RWPE2 (cell line): ENCODE measurements around the gene KAZALD1.
A peak's percentile ranks its signal among the peaks of the same experiment; 100 is the strongest.

Source experiments
- ATAC-seq: fragments of 200-7000 bp; cut with Tn5 transposase; 3 replicates; pipeline ENCODE4 v1.9.1; 2021; ENCODE audit warnings: low read depth
- DNase-seq: peaks from one replicate; pipeline ENCODE4 v3.0.0-alpha.2; 2020; ENCODE audit warnings: low spot score
- H3K27ac ChIP-seq: fragments of 450-650 bp; 2 replicates; pipeline ENCODE4 v1.5.1; 2017; ENCODE audit warnings: mild to moderate bottlenecking; ENCODE audit not compliant: poor library complexity, severe bottlenecking
- H3K27me3 ChIP-seq: fragments of 250-450 bp; sonication (Bioruptor Pico); 2 replicates; pipeline ENCODE4 v1.5.1; 2021; ENCODE audit warnings: mild to moderate bottlenecking, moderate library complexity; ENCODE audit not compliant: insufficient read depth, poor library complexity, severe bottlenecking
- H3K36me3 ChIP-seq: fragments of 250-450 bp; sonication (Bioruptor Pico); 2 replicates; pipeline ENCODE4 v1.5.1; 2020; ENCODE audit warnings: low read depth, mild to moderate bottlenecking, moderate library complexity
- H3K4me1 ChIP-seq: fragments of 250-450 bp; sonication (Bioruptor Pico); 2 replicates; pipeline ENCODE4 v1.5.1; 2021; ENCODE audit warnings: mild to moderate bottlenecking, moderate library complexity; ENCODE audit not compliant: insufficient read depth, poor library complexity, severe bottlenecking
- H3K4me3 ChIP-seq: fragments of 250-450 bp; sonication (Bioruptor Pico); 2 replicates; pipeline ENCODE4 v1.5.1; 2021; ENCODE audit warnings: mild to moderate bottlenecking, moderate library complexity; ENCODE audit not compliant: severe bottlenecking
- H3K9me3 ChIP-seq: fragments of 250-450 bp; sonication (Bioruptor Pico); 2 replicates; pipeline ENCODE4 v1.5.1; 2021; ENCODE audit warnings: mild to moderate bottlenecking, moderate library complexity; ENCODE audit not compliant: severe bottlenecking
- TF ChIP-seq, protein P1 (sequence below): fragments of 450-650 bp; IDR thresholded peaks from one replicate; pipeline ENCODE4 v1.5.1; 2017; ENCODE audit warnings: mild to moderate bottlenecking, moderate library complexity; ENCODE audit not compliant: poor library complexity, severe bottlenecking

KAZALD1 gene

DNA sequence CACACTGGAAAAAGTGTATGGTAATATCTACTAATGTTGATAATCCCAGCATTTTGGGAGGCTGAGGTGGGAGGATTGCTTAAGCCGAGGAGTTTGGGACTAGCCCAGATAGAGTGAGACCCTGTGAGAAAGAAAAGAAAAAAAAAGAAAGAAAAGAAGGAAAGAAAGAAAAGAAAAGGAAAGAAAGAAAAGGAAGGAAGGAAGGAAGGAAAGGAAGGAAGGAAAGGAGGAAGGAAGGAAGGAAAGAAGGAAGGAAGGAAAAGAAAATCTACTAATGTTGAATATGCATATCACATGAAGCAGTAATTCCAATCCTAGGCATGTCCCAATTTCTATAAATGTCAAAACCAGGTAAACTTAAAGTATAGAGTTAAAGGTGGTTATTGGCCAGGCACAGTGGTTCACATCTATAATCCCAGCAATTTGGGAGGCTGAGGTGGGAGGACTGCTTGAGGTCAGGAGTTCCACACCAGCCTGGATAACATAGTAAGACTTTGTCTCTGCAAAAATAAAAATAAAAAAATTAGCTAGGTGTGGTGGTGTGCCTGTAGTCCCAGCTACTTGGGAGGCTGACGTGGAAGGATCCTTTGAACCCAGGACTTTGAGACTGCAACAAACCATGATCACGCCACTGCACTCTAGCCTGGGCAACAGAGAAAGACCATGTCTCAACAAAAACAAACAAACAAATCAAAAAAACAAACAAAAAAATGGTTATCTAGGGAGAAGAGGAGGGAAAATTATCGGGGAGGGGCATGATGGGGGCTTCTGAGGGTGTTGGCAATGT, 5.2 kb upstream of the KAZALD1 start:
- no peak for DNase-seq
- no peaks in the 10 kb centered on the region for H3K9me3 ChIP-seq
- TF ChIP-seq, protein P1, sequence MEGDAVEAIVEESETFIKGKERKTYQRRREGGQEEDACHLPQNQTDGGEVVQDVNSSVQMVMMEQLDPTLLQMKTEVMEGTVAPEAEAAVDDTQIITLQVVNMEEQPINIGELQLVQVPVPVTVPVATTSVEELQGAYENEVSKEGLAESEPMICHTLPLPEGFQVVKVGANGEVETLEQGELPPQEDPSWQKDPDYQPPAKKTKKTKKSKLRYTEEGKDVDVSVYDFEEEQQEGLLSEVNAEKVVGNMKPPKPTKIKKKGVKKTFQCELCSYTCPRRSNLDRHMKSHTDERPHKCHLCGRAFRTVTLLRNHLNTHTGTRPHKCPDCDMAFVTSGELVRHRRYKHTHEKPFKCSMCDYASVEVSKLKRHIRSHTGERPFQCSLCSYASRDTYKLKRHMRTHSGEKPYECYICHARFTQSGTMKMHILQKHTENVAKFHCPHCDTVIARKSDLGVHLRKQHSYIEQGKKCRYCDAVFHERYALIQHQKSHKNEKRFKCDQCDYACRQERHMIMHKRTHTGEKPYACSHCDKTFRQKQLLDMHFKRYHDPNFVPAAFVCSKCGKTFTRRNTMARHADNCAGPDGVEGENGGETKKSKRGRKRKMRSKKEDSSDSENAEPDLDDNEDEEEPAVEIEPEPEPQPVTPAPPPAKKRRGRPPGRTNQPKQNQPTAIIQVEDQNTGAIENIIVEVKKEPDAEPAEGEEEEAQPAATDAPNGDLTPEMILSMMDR, result no peak

DNA sequence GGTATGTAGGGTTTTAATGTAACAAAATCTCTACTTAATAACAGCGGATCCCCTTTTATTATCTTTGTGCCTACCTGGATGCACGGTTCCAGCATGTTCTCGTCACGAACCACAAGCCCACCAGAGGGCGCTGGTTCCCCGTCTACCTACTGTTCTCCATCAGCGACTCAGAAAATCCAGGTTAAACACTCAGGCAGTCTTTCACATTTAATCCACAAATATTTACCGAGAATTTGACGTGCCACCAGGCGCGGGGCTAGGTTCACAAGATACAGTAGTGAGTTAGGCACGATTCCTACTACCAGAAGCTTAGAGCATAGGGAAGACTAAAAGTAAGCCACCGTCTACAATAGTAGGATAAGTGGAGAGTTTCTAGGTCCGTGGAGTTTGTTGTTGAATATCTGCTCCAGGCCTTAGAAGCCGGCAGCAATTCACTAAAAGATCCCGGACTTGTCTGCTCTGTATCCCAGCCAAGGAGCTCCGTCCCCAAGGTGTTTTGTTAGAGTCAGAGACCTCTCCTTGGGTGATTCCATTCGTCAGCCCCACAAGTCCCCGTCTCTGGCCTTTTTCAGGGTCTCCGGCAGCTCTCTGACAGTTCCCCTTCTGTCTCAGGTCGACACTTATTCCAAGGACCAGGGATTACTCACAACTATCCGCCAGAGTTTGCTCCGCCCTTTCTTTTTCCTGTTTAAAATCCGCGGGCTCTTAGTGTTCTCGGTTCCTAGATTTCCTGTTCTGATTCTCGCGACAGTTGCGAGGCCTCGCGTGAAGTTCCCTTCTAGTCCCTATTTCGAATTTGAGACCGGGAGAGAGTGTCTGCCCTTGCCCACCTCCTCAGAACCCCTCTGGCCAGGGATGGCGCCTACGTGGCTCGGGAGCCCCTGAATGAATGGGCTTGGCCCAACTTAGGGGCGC, 1.5 kb upstream of the KAZALD1 start:
- TF ChIP-seq, protein P1, result peak; percentile 97

More for the DNA sequence above, 5.2 kb upstream of the KAZALD1 start:
- Histone ChIP-seq H3K4me1 (peaks cover 12% of the 10 kb centered on the region), H3K27me3 (no peaks in the 10 kb centered on the region), H3K36me3 (peaks cover 17% of the 10 kb centered on the region), H3K27ac (no peak overlapping the region), H3K4me3 (no peak overlapping the region)
- ATAC-seq, result no peak

DNA sequence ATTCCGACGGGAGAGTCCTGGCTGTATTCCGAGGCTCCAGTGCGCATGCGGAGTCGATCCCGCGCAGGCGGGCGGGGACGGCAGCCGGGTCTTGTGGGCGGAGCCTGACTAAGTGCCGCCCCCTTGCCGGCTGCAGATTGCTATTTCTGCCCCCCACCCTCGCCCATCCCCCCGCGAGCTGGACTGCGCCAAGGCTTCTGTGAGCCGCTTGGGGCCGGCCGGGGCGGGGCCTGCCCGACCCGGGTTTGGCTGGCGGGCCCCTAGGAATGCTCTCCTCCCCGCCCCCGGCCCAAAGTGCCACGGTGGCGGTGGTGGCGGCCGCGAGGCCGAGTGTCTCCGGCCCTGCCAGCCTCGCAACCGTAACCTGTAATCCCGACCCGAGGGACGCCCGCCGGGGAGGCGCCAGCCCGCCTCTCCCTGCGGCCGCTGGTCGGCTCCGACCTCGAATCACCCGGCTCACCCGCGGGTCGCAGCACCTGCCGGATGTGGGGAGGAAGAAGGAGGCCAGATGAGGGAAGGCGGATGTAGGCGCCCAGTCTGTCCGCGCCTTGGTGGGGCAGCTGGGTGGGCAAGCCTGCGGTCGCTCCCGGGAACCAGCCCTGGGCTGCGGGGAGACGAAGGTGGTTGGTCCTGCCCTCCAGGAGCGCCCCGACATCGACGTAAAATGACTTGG, 702 bp upstream of the KAZALD1 start:
- TF ChIP-seq, protein P1, result no peak
- H3K36me3 ChIP-seq, result peaks cover 10% of the 10 kb centered on the region
- no peaks in the 10 kb centered on the region for H3K27me3 ChIP-seq
- peak overlapping the region; percentile 83 for H3K27ac ChIP-seq
- no peaks in the 10 kb centered on the region for H3K9me3 ChIP-seq
- H3K4me3 ChIP-seq, result peak overlapping the region; percentile 94
- peak; percentile 70 for ATAC-seq
- peaks cover 5% of the 10 kb centered on the region for H3K4me1 ChIP-seq
- peak; percentile 95 for DNase-seq

More for the DNA sequence above, 1.5 kb upstream of the KAZALD1 start:
- peaks cover 17% of the 10 kb centered on the region for H3K36me3 ChIP-seq
- H3K27ac ChIP-seq, result peak overlapping the region; percentile 83
- ATAC-seq, result peak; percentile 70
- no peaks in the 10 kb centered on the region for H3K27me3 ChIP-seq
- peaks cover 5% of the 10 kb centered on the region for H3K4me1 ChIP-seq
- DNase-seq, result peak; percentile 90
- no peaks in the 10 kb centered on the region for H3K9me3 ChIP-seq
- H3K4me3 ChIP-seq, result peak overlapping the region; percentile 94

DNA sequence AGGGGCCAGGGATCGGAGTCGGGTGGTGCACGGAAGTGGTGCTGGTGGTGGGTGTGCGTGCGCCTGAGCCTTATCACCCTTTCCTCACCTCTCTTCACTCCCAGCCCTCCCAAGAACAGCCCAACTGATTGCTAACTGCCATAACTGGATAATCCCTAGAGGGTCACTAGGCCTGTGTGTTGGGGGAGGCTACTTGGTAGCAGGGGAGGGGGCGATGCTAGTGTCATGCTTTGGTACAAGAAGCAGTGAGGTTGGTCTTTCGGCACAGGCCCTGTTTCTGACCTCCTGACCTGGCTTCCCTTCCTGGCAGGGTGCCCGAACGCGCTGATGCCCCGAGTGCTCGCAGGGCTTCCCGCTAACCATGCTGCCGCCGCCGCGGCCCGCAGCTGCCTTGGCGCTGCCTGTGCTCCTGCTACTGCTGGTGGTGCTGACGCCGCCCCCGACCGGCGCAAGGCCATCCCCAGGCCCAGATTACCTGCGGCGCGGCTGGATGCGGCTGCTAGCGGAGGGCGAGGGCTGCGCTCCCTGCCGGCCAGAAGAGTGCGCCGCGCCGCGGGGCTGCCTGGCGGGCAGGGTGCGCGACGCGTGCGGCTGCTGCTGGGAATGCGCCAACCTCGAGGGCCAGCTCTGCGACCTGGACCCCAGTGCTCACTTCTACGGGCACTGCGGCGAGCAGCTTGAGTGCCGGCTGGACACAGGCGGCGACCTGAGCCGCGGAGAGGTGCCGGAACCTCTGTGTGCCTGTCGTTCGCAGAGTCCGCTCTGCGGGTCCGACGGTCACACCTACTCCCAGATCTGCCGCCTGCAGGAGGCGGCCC, 652 bp downstream of the KAZALD1 start:
- Histone ChIP-seq H3K4me1 (peaks cover 5% of the 10 kb centered on the region), H3K9me3 (no peaks in the 10 kb centered on the region), H3K27me3 (no peaks in the 10 kb centered on the region), H3K4me3 (peak overlapping the region; percentile 94), H3K36me3 (no peaks in the 10 kb centered on the region; the same call in 1 of the 2 replicates), H3K27ac (peak overlapping the region; percentile 83)
- ATAC-seq, result no peak
- no peak for DNase-seq
- TF ChIP-seq, protein P1, result peak; percentile 51
